Measurements from ENCODE around the gene PLSCR3. TPM values are rescaled to one million over a fixed set of nuclear protein-coding genes. Genes with fewer than 3 reads are reported as not detected.

The PLSCR3 gene
- total RNA-seq, 1 experiment from 2014 or later, result 15.2 TPM

DNA sequence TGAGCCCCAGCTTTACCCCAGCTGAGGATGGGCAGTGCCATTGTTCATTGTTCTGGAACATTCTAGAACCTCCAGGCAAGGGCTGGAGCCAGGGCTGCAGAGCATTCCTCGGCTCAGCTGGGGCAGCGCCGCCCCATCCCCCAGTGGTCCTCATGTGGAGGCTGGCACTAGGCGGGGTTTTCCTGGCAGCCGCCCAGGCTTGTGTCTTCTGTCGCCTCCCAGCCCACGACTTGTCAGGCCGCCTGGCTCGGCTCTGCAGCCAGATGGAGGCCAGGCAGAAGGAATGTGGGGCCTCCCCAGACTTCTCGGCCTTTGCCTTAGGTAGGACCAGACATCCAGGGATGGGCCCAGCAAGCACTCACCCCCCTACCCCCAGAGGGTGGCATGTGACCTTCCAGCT is 39.3 kb downstream of the PLSCR3 start, which contains the start of gene TMEM95:
Gene TMEM95 (plus strand): TSS at position 104 of the 400 bp plus-strand sequence. CDS start 49 bp downstream, at position 153.
- Histone ChIP-seq H3K9me3 (ENCODE audit: low read depth, low read length, poor library complexity, severe bottlenecking) (no peaks in the 10 kb centered on the region), H3K4me1 (ENCODE audit: insufficient read depth, low read length, poor library complexity, severe bottlenecking) (peaks cover 27% of the 10 kb centered on the region), H3K4me3 (ENCODE audit: low read depth, low read length, poor library complexity, severe bottlenecking) (no peak within 1 kb of the TSS), H3K27ac (ENCODE audit: low read depth, low read length, poor library complexity, severe bottlenecking) (no peak within 1 kb of the TSS), H3K36me3 (ENCODE audit: insufficient read depth, low read length, poor library complexity, severe bottlenecking) (no peaks in the 10 kb centered on the region), H3K27me3 (replicated peaks; ENCODE audit: insufficient read depth, low read depth, low read length, poor library complexity) (no peaks in the 10 kb centered on the region)
- peak; percentile 70 for DNase-seq (ENCODE audit: low spot score)
- intact Hi-C loops (cut with micrococcal nuclease; ENCODE audit: unreplicated experiment), result loop anchor here (5.0 to 10.0 kb wide), 2 partner anchors 82 to 130 kb away; partner anchors contain the start of genes FGF11, POLR2A, SLC35G6 and TMEM102
- TF ChIP-seq EZH2 (IDR thresholded peaks at IDR 0.05; ENCODE audit: borderline replicate concordance, low read depth, low read length, poor library complexity, severe bottlenecking), result no peak
- TF ChIP-seq, protein P1, sequence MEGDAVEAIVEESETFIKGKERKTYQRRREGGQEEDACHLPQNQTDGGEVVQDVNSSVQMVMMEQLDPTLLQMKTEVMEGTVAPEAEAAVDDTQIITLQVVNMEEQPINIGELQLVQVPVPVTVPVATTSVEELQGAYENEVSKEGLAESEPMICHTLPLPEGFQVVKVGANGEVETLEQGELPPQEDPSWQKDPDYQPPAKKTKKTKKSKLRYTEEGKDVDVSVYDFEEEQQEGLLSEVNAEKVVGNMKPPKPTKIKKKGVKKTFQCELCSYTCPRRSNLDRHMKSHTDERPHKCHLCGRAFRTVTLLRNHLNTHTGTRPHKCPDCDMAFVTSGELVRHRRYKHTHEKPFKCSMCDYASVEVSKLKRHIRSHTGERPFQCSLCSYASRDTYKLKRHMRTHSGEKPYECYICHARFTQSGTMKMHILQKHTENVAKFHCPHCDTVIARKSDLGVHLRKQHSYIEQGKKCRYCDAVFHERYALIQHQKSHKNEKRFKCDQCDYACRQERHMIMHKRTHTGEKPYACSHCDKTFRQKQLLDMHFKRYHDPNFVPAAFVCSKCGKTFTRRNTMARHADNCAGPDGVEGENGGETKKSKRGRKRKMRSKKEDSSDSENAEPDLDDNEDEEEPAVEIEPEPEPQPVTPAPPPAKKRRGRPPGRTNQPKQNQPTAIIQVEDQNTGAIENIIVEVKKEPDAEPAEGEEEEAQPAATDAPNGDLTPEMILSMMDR (conservative IDR thresholded peaks at IDR 0.05; ENCODE audit: low read depth, low read length), result no peak
- no TSS peak for BruUV-seq (replicated peaks)
- ChIA-PET POLR2A (ENCODE audit: low non-redundant PET) (no interaction called here), CTCF (interaction anchor here (0.9 to 1.7 kb wide), 3 partner anchors 205 to 234 kb away, joined by 3 to 11 read pairs (median 4); no protein-coding TSS in a partner anchor)

DNA sequence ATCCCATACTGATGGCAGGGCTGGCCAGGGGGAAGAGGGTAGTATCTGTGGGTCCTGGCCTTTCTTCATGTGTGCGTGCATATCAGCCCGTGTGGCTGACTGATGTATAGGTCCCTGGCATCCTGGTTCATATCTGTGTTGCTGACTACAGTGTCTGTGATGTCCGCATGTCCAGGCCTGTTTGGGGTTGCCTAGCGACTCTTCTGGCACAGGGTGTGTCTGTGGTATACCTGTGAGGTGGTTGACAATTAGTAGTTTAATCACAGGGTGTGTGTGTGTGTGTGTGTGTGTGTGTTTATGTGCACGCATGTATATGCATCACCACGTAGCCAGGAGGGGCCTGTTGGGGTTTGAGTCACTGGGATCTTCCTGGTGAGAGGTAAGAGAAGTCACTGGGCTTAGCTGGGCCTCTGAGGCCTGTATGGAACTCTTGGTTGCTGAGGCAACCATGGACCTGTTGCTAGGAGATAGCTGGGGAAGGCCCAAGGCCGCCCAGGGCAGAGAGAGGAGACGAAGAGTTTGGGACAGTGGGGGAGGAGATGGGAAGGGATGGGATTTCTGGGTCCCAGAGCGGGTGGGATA is 40.0 kb downstream of the PLSCR3 start:
- DNase-seq (ENCODE audit: low spot score), result peak; percentile 43
- no peak overlapping the region for H3K4me3 ChIP-seq (ENCODE audit: low read depth, low read length, poor library complexity, severe bottlenecking)
- POLR2A ChIA-PET (ENCODE audit: low non-redundant PET), result no interaction called here
- no TSS peak for BruUV-seq (replicated peaks)
- CTCF ChIA-PET, result interaction anchor here (1.0 kb wide), 1 partner anchor 206 kb away, joined by 3 read pairs; no protein-coding TSS in a partner anchor
- H3K36me3 ChIP-seq (ENCODE audit: insufficient read depth, low read length, poor library complexity, severe bottlenecking), result no peaks in the 10 kb centered on the region
- intact Hi-C loops (cut with micrococcal nuclease; ENCODE audit: unreplicated experiment), result loop anchor here (10.0 kb wide), 1 partner anchor 130 kb away; the partner anchor contains the start of genes POLR2A and SLC35G6
- H3K27ac ChIP-seq (ENCODE audit: low read depth, low read length, poor library complexity, severe bottlenecking), result no peak overlapping the region
- peaks cover 33% of the 10 kb centered on the region for H3K4me1 ChIP-seq (ENCODE audit: insufficient read depth, low read length, poor library complexity, severe bottlenecking)
- no peaks in the 10 kb centered on the region for H3K9me3 ChIP-seq (ENCODE audit: low read depth, low read length, poor library complexity, severe bottlenecking)
- no peaks in the 10 kb centered on the region for H3K27me3 ChIP-seq (replicated peaks; ENCODE audit: insufficient read depth, low read depth, low read length, poor library complexity)
- TF ChIP-seq, protein P1 (conservative IDR thresholded peaks at IDR 0.05; ENCODE audit: low read depth, low read length), result no peak
- no peak for TF ChIP-seq EZH2 (IDR thresholded peaks at IDR 0.05; ENCODE audit: borderline replicate concordance, low read depth, low read length, poor library complexity, severe bottlenecking)

DNA sequence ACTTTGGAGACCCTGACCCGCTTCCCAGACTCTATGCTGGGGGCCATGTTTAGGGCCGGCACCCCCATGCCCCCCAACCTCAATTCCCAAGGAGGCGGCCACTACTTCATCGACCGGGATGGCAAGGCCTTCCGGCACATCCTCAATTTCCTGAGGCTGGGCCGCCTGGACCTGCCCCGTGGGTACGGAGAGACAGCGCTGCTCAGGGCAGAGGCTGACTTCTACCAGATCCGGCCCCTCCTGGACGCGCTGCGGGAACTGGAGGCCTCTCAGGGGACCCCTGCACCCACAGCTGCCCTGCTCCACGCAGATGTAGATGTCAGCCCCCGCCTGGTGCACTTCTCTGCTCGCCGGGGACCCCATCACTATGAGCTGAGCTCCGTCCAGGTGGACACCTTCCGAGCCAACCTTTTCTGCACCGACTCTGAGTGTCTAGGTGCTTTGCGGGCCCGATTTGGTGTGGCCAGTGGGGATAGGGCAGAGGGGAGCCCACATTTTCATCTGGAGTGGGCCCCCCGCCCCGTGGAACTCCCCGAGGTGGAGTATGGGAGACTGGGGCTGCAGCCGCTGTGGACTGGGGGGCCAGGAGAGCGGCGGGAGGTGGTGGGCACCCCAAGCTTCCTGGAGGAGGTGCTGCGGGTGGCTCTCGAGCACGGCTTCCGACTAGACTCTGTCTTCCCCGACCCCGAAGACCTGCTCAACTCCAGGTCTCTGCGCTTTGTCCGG is 41.3 kb downstream of the PLSCR3 start:
- intact Hi-C loops (cut with micrococcal nuclease; ENCODE audit: unreplicated experiment), result loop anchor here (10.0 kb wide), 1 partner anchor 132 kb away; the partner anchor contains the start of genes POLR2A and SLC35G6
- H3K9me3 ChIP-seq (ENCODE audit: low read depth, low read length, poor library complexity, severe bottlenecking), result no peaks in the 10 kb centered on the region
- CTCF ChIA-PET, result no interaction called here
- POLR2A ChIA-PET (ENCODE audit: low non-redundant PET), result no interaction called here
- no peak for DNase-seq (ENCODE audit: low spot score)
- no peak for TF ChIP-seq EZH2 (IDR thresholded peaks at IDR 0.05; ENCODE audit: borderline replicate concordance, low read depth, low read length, poor library complexity, severe bottlenecking)
- TF ChIP-seq, protein P1 (conservative IDR thresholded peaks at IDR 0.05; ENCODE audit: low read depth, low read length), result no peak
- H3K36me3 ChIP-seq (ENCODE audit: insufficient read depth, low read length, poor library complexity, severe bottlenecking), result no peaks in the 10 kb centered on the region
- peak overlapping the region; percentile 93 for H3K4me3 ChIP-seq (ENCODE audit: low read depth, low read length, poor library complexity, severe bottlenecking)
- H3K27me3 ChIP-seq (replicated peaks; ENCODE audit: insufficient read depth, low read depth, low read length, poor library complexity), result no peaks in the 10 kb centered on the region
- BruUV-seq (replicated peaks), result no TSS peak
- peaks cover 38% of the 10 kb centered on the region for H3K4me1 ChIP-seq (ENCODE audit: insufficient read depth, low read length, poor library complexity, severe bottlenecking)
- no peak overlapping the region for H3K27ac ChIP-seq (ENCODE audit: low read depth, low read length, poor library complexity, severe bottlenecking)

Measured in A673 (cell line).